ENCODE measurements around the gene BCL2.

DNA sequence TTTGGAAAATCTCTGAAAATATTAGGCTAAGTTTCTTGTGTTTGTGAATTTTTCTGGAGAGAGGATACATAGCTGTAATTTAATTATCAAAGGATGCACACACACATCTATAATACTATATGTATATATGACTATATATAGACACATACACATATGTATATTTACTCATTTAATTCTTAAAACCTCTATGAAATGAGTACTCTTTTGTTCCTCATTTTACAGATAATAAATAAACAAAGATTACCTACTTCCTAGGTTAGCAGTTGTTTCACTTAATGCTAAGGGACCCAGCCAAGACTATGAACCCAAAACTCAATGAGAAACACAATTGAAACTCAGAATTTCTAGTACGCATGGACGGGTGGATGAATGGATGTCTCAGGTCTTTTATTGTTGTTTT is 145.6 kb downstream of the BCL2 start:
- TF ChIP-seq POLR2AphosphoS5 (IDR thresholded peaks at IDR 0.05; ENCODE audit: borderline replicate concordance, low read depth, low read length) (no peak), EZH2 (IDR thresholded peaks at IDR 0.05) (no peak)

All from SK-N-MC (cell line).